Measurements from ENCODE around the gene PLEK2.

PLEK2 gene

DNA sequence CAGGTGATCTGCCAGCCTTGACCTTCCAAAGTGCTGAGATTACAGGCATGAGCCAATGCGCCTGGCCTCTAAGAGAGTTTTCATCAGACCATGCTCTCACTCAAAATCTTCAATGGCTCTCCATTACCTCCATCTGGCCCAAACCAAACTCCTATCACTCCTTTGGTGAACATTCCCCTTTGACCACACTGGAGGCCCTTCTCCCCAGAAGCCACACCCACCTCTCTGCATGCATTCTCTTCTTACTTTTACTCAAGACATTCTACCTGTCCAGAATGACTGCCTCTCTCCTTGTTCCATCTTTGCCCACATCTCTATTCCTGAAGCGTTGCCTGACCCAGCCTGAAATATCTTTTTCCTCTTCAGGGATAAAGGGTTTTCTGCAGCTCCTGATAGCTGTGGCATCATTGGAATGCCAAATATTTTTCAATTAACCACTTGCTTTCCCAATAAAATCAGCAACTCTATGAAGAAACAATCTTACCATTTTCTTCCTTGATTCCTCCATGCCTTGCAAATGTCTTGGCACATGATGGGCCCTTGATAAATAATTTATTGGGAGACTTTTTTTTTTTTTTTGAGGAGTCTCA, 15.5 kb downstream of the PLEK2 start:
- no peak for DNase-seq

DNA sequence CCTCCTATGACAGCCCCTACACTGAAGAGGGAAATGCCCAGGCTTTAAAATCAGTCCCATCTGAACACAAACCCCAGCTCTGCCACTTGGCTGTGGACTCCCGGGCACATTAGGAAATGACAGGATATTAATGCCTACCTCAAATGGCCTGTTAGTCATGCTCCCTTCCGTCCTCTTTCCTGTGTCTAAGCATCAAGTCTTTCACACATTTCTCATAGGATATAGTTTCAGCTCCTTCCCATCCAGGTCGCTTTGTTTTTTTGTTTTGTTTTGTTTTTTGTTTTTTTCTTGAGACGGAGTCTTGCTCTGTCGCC, 16.1 kb downstream of the PLEK2 start:
- no peak for DNase-seq

- DNase-seq: no peak
Measured at GRCh38 chr14:67395086-67395875, 16.7 kb downstream of the PLEK2 start.

DNA sequence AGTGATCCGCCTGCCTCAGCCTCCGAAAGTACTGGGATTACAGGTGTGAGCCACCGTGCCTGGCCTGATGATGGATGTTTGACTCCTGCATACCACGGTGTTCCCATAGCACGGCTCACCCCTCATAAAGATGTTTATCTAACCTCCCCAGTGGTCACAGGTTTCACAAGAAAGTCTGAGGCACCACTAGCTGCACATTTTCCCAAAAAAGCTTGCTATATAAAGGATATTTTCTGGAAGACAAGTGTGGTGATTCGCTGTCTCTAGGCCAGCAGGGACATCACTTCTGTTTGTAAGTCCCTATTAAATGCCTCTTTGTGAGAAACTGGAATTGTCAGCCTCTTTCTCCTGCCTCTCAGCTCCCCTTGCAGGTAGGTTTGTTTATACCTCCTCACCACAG, 18.3 kb downstream of the PLEK2 start:
- DNase-seq: no peak

DNA sequence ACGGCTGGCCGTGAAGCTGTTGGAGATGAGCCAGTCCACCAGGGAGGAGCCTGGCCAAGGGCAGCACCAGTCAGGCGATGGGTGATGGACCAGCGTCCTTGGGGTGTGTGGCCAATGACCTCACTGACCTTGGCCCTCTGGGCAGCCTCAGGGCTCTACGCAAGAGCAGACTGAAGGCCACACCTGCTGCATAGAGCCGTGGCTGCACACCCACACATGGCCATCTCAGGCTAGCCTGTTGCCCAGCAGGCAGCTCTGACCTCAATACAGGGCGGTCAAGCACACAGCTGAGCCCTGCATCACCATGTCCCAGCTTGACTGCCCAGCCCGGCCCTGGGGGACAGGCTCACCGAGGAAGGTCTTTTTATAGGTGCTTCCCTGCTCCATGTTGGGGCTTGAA, 19.2 kb downstream of the PLEK2 start:
- no peak for DNase-seq

GRCh38 chr14:67392123-67392522, 19.8 kb downstream of the PLEK2 start:
- no peak for DNase-seq

DNA sequence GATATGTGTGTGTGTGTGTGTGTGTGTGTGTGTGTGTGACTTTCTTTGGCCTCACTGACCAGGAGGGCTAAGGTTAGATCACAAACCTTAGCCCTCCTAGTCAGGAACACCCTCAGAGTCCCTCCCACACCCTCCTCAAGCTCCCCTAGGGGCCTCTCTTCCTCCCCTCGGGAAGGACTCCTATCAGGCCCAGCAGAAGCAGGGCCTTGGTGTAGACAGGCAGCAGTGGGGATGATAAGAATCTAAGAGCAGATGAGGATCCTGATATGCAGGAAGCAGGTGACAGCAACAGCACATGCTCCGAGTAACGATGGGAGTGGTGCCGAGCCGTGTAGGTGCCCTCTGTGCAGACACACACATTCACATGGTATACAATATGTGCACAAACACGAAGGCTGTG, 20.7 kb downstream of the PLEK2 start:
- peak in 1 of 5 experiments; percentile 77 for DNase-seq

GRCh38 chr14:67389811-67390534, 22.0 kb downstream of the PLEK2 start:
- no peak for DNase-seq

DNA sequence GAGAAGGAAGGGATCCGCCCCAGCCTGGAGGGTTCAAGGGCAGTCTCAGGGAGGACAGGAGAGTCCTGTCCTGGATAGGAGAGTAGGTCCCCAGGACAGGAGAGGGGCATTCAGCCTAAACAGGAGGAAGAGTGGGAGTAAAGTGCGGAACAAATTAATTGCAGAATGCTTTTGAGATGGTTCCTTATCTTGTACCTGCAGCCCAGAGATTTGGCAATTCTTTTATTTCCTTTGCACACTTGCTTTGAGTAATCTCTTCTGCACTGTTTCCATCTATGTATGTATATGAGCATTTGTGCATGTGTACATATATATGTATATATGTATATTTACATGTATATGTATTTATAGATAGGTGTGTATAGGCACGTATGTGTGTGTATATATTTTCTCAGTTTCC, 22.7 kb downstream of the PLEK2 start:
- DNase-seq: no peak

DNA sequence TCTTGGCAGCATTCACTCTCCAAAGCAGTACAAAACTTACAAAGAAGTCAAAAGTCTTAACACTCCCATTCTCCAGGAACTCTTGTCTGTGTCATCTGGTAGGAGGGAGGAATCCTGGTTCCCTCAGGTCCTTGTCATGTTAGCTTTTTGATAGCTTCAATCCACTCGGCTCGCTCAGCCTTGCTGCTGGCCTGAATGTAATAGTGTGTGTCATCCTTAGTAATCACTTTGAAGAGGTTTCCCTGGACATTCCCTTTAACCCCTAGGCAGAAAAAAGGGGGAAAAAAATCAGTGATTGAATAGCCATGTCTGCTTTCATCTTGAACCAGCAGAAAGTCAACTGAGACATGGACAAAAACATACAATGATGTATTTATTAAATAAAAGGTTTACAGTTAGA, 24.8 kb downstream of the PLEK2 start:
- DNase-seq: no peak

GRCh38 chr14:67385618-67386017, 26.3 kb downstream of the PLEK2 start:
- DNase-seq: no peak

DNA sequence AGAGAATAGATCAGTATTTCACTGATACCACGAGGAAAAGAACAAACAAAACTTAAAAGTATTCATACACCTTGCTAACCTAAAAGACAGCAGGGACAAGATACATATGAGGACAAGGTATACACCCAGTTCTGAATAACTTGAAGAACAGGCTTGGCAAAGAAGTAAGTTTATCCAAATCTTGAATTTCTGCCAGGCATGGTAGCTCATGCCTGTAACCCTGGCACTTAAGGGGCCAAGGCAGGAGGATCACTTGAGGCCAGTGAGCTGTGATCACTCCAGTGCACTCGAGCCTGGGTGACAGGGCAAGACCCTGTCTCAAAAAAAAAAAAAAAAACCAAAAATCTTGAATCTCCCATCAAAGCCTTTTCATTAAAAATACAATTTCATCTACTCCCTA, 26.8 kb downstream of the PLEK2 start:
- DNase-seq: no peak

DNA sequence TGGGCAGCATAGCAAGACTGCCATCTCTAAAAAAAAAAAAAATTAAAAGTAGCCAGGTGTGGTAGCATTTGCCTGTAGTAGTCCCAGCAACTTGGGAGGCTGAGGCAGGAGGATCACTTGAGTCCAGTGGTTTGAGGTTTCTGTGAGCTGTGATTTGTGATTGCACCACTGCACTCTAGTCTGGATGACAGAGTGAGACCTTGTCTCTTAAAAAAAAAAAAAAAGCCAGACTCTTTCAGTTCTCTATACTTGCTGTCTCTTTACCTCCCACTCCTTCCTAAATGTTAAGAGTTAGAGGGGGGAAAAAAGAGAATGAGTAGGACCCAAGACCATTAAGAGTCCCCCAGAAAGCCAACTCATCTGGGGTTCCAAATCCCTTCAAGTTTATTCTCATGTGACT, 34.0 kb downstream of the PLEK2 start:
- DNase-seq: no peak

DNA sequence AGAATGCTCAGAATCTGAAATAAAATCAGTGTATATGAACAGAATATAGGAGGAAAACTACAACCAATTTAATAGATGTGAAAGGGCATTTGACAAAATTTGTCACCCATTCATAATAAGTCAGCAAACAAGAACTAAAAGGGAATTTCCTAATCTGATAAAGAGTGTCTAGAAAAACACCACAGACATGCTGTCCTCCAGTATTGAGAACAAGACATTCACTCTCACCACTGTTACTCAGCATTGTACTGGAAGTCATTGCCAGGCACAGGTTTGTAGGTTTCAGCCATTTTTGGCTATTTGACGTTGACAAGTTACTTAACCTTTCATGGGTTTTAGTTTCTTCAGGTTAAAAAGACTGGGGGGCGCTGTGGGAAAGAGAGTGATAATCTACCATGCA, 38.6 kb downstream of the PLEK2 start:
- peak in 1 of 5 experiments; percentile 75 for DNase-seq

- no peak for DNase-seq
Measured at GRCh38 chr14:67372833-67373232, 39.1 kb downstream of the PLEK2 start.

- no peak for DNase-seq
Measured at GRCh38 chr14:67371247-67372148, 40.5 kb downstream of the PLEK2 start.

GRCh38 chr14:67370830-67371229, 41.1 kb downstream of the PLEK2 start:
- no peak for DNase-seq

GRCh38 chr14:67365476-67365875, 46.5 kb downstream of the PLEK2 start:
- no peak for DNase-seq

DNA sequence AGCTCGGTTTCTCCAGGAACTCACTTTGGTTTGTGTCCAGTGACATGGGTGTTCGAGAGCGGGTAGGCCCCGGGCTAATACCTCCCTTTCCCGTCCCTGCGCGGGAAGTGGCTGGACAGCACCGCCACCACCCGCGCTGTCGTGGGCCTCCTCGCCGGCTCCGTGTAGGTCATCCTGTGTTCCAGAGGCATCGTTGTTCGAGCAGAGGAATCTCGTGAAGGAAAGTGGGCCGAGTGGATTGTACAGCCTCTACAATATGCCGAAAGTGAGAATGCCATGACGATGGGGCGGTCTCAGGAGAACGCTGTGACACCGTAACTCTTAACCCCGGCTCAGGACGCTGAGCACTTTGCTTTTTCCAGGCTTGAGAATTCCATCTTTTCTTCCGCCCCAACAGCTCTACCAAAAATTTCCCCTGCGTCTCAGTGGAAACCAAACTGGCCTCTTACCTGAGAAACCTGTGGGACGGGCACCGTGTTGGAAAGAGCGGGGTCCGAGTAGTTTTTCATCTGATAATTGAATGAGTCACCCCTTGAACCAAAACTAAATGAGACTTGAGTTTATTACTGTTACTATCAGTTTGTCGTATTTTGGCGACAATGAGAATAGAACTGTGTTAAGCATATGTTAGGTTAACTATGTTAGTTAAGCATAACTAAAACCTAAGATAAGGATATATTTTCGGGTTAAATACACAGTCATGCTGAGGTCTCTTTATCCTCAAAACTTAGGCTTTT, 51.3 kb downstream of the PLEK2 start:
- peak in 1 of 5 experiments; percentile 24 for DNase-seq

- peak; percentile 99 to 100 (median 100) for DNase-seq
Measured at GRCh38 chr14:67359775-67360469, 52.0 kb downstream of the PLEK2 start, which contains the start of the genes ATP6V1D and EIF2S1. Gene ATP6V1D, minus strand, starts transcription at chr14:67359804. Its CDS starts 106 bp downstream, at chr14:67359698. Gene EIF2S1, plus strand, starts transcription at chr14:67360328. Its CDS starts 4,440 bp downstream, at chr14:67364768.

Data from T-helper 2 cell (primary cell).